DOHH2 (cell line): Measurements from ENCODE around the gene PRCC.

Experiments used
- EZH2phosphoT487 ChIP-seq: fragments of 200-600 bp; sonication (generic); IDR thresholded peaks from 2 replicates; pipeline ENCODE4 v1.6.1; 2017; ENCODE audit warnings: borderline replicate concordance, mild to moderate bottlenecking, antibody characterized with exemption, low read length, moderate library complexity, mixed read lengths
- TF ChIP-seq, protein P1 (sequence below): fragments of 200-600 bp; sonication (generic); IDR thresholded peaks from one replicate; pipeline ENCODE4 v1.5.1; 2014; ENCODE audit warnings: antibody characterized with exemption, mild to moderate bottlenecking, low read depth, low read length; ENCODE audit not compliant: poor library complexity, severe bottlenecking

DNA sequence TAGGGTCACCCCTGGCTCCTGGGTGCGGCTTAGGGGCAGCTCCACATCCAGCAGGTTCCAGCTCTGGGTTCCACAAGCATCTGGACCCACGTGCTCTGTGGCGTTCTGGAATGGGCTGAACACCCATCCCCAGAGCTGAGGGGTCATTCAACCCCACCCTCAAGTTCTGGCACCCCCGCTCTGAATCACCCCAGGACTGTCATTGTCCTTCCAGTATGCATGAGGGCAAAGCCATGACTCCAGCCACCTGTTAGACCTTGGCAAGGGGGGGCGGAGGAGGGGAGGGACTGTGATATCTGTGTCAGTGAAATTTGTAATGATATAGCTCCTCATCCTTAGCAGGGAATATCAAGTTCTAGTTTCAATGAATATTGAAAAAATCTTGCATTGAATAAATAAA lies 79.3 kb downstream of the PRCC start:
- TF ChIP-seq, protein P1, sequence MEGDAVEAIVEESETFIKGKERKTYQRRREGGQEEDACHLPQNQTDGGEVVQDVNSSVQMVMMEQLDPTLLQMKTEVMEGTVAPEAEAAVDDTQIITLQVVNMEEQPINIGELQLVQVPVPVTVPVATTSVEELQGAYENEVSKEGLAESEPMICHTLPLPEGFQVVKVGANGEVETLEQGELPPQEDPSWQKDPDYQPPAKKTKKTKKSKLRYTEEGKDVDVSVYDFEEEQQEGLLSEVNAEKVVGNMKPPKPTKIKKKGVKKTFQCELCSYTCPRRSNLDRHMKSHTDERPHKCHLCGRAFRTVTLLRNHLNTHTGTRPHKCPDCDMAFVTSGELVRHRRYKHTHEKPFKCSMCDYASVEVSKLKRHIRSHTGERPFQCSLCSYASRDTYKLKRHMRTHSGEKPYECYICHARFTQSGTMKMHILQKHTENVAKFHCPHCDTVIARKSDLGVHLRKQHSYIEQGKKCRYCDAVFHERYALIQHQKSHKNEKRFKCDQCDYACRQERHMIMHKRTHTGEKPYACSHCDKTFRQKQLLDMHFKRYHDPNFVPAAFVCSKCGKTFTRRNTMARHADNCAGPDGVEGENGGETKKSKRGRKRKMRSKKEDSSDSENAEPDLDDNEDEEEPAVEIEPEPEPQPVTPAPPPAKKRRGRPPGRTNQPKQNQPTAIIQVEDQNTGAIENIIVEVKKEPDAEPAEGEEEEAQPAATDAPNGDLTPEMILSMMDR: no peak
- TF ChIP-seq EZH2phosphoT487: no peak
